ENCODE results near the gene CYSRT1. TPM values are rescaled to one million over a fixed set of nuclear protein-coding genes. Genes with fewer than 3 reads are reported as not detected.
A peak's percentile ranks its signal among the peaks of the same experiment; 100 is the strongest.

Gene CYSRT1
- total RNA-seq, 1 experiment from 2014 or later, result 1.7 TPM

- peak in 1 of 2 experiments; percentile 61 for DNase-seq
- Histone ChIP-seq H3K27me3 (no peaks in the 10 kb centered on the region), H3K4me3 (no peak overlapping the region), H3K4me1 (peaks cover 20% of the 10 kb centered on the region; the same call in 1 of the 2 replicates), H3K9me3 (replicated peaks) (no peaks in the 10 kb centered on the region), H3K36me3 (peaks cover 24% of the 10 kb centered on the region), H3K27ac (no peak overlapping the region)
Measured at GRCh38 chr9:137186385-137186784, 38.6 kb upstream of the CYSRT1 start.

- Histone ChIP-seq H3K36me3 (peaks cover 16% of the 10 kb centered on the region), H3K27me3 (no peaks in the 10 kb centered on the region), H3K4me1 (peaks cover 20% of the 10 kb centered on the region; the same call in 1 of the 2 replicates)
Measured at GRCh38 chr9:137187386-137187785, 37.6 kb upstream of the CYSRT1 start.

DNA sequence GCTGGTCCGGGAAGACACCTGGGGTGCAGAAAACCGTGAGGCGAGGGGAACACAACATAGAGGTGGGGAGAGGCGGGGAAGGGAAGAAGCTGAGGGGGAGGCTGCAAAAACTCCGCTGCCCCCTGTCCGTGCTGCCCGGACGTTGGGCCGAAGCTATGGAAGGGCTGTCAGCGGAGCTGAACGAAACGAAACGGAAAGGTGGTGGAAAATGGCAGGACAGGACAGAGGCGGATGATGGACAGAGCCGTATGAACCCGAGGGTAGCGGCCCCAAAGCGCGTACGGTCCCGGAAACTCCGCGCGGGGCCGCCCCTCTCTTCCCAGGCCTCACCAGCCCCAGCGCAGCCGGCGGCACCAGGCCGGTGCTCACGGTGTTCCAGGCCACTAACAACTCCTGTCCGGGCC is 36.9 kb upstream of the CYSRT1 start:
- no peaks in the 10 kb centered on the region for H3K27me3 ChIP-seq
- no peak for DNase-seq
- H3K4me1 ChIP-seq, result peaks cover 20% of the 10 kb centered on the region; the same call in 1 of the 2 replicates
- peak overlapping the region; percentile 94 for H3K4me3 ChIP-seq
- peak overlapping the region; percentile 50 for H3K27ac ChIP-seq
- H3K36me3 ChIP-seq, result peaks cover 10% of the 10 kb centered on the region; the same call in 1 of the 2 replicates
- no peaks in the 10 kb centered on the region for H3K9me3 ChIP-seq (replicated peaks)

More at GRCh38 chr9:137187386-137187785, 37.6 kb upstream of the CYSRT1 start:
- H3K27ac ChIP-seq, result no peak overlapping the region
- H3K4me3 ChIP-seq, result peak overlapping the region; percentile 94
- no peak for DNase-seq
- no peaks in the 10 kb centered on the region for H3K9me3 ChIP-seq (replicated peaks)

- peak; percentile 92 to 95 for DNase-seq
- Histone ChIP-seq H3K36me3 (peaks cover 5% of the 10 kb centered on the region; the same call in 1 of the 2 replicates), H3K4me3 (peak within 1 kb of the TSS; percentile 94), H3K4me1 (peaks cover 20% of the 10 kb centered on the region; the same call in 1 of the 2 replicates), H3K27ac (peak within 1 kb of the TSS; percentile 50), H3K9me3 (replicated peaks) (no peaks in the 10 kb centered on the region), H3K27me3 (no peaks in the 10 kb centered on the region)
Measured at GRCh38 chr9:137188490-137189296, 36.3 kb upstream of the CYSRT1 start, which contains the start of the genes ANAPC2 and SSNA1. Gene ANAPC2 (minus strand): TSS chr9:137188560. CDS start chr9:137188532, 28 bp downstream. Gene SSNA1 (plus strand): TSS chr9:137188676. CDS start chr9:137188727, 51 bp downstream.

GRCh38 chr9:137189297-137190295 is 35.4 kb upstream of the CYSRT1 start:
- no peak for DNase-seq
- Histone ChIP-seq H3K36me3 (peaks cover 5% of the 10 kb centered on the region; the same call in 1 of the 2 replicates), H3K27ac (peak overlapping the region; percentile 50; the same call in 1 of the 2 replicates), H3K27me3 (no peaks in the 10 kb centered on the region), H3K9me3 (replicated peaks) (no peaks in the 10 kb centered on the region), H3K4me3 (peak overlapping the region; percentile 94), H3K4me1 (peaks cover 23% of the 10 kb centered on the region; the same call in 1 of the 2 replicates)

- peaks cover 28% of the 10 kb centered on the region; the same call in 1 of the 2 replicates for H3K4me1 ChIP-seq
- H3K4me3 ChIP-seq, result no peak overlapping the region
- H3K27me3 ChIP-seq, result no peaks in the 10 kb centered on the region
- no peak overlapping the region for H3K27ac ChIP-seq
- DNase-seq, result peak in 1 of 2 experiments; percentile 54
- H3K9me3 ChIP-seq (replicated peaks), result no peaks in the 10 kb centered on the region
- peaks cover 5% of the 10 kb centered on the region; the same call in 1 of the 2 replicates for H3K36me3 ChIP-seq
Measured at GRCh38 chr9:137190315-137190856, 34.6 kb upstream of the CYSRT1 start.

DNA sequence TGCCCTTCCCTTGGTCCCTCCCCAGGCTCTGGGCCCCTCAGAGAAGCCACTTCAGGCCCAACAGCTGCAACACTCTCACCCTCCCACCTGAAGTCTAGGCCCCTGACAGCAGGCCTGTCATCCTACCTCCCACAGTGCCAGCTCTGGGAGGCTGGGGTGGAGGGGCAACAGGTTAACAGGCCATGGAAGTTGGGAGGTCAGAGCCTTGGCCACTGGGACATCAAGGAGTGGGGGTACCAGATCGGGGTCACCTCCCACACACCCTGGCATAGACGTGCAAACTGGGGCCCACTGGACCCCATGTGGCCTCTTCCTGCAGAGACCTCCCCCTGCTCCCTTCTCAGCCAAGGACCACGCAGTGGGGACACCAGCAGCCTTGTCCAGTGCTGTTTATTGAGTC is 33.7 kb upstream of the CYSRT1 start:
- no peaks in the 10 kb centered on the region for H3K27me3 ChIP-seq
- no peaks in the 10 kb centered on the region for H3K9me3 ChIP-seq (replicated peaks)
- no peak overlapping the region for H3K27ac ChIP-seq
- peaks cover 5% of the 10 kb centered on the region; the same call in 1 of the 2 replicates for H3K36me3 ChIP-seq
- peaks cover 28% of the 10 kb centered on the region; the same call in 1 of the 2 replicates for H3K4me1 ChIP-seq
- no peak overlapping the region for H3K4me3 ChIP-seq
- DNase-seq, result no peak

GRCh38 chr9:137191691-137192447 is 33.1 kb upstream of the CYSRT1 start:
- H3K27me3 ChIP-seq, result no peaks in the 10 kb centered on the region
- no peaks in the 10 kb centered on the region for H3K9me3 ChIP-seq (replicated peaks)
- peaks cover 22% of the 10 kb centered on the region; the same call in 1 of the 2 replicates for H3K4me1 ChIP-seq
- H3K27ac ChIP-seq, result no peak overlapping the region
- peaks cover 5% of the 10 kb centered on the region; the same call in 1 of the 2 replicates for H3K36me3 ChIP-seq
- DNase-seq, result no peak
- H3K4me3 ChIP-seq, result no peak overlapping the region

GRCh38 chr9:137192448-137192780 is 32.6 kb upstream of the CYSRT1 start:
- Histone ChIP-seq H3K36me3 (peaks cover 5% of the 10 kb centered on the region; the same call in 1 of the 2 replicates), H3K27ac (no peak overlapping the region), H3K9me3 (replicated peaks) (no peaks in the 10 kb centered on the region), H3K27me3 (no peaks in the 10 kb centered on the region), H3K4me3 (no peak overlapping the region), H3K4me1 (peaks cover 17% of the 10 kb centered on the region; the same call in 1 of the 2 replicates)
- no peak for DNase-seq

DNA sequence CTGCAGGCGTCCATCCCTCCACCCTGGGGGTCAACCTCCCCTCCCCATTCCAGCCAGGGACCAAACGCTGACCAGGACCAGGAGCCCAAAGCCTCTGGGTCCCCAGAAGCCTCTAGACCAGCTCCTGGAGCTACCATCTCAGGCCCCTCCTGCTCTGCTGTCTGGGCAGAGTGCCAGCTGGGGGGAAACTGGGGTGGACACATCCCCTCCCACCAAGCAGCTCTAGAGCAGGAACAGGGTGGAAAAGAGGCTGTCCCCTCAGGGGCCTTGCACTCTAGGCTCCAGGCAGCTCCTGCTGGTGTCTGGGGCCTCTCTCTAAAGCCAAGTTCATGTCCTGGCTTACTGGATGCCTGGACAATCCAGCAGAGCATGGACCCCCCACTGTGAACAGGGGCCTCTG is 32.1 kb upstream of the CYSRT1 start:
- H3K27me3 ChIP-seq, result no peaks in the 10 kb centered on the region
- no peak overlapping the region for H3K4me3 ChIP-seq
- H3K9me3 ChIP-seq (replicated peaks), result no peaks in the 10 kb centered on the region
- peaks cover 5% of the 10 kb centered on the region; the same call in 1 of the 2 replicates for H3K36me3 ChIP-seq
- H3K4me1 ChIP-seq, result peaks cover 15% of the 10 kb centered on the region; the same call in 1 of the 2 replicates
- no peak for DNase-seq
- no peak overlapping the region for H3K27ac ChIP-seq

GRCh38 chr9:137193771-137194170 is 31.2 kb upstream of the CYSRT1 start:
- DNase-seq, result no peak
- peaks cover 5% of the 10 kb centered on the region; the same call in 1 of the 2 replicates for H3K36me3 ChIP-seq
- peaks cover 21% of the 10 kb centered on the region for H3K4me1 ChIP-seq
- no peaks in the 10 kb centered on the region for H3K27me3 ChIP-seq
- H3K27ac ChIP-seq, result no peak overlapping the region
- no peak overlapping the region for H3K4me3 ChIP-seq
- no peaks in the 10 kb centered on the region for H3K9me3 ChIP-seq (replicated peaks)

GRCh38 chr9:137194388-137194787 is 30.6 kb upstream of the CYSRT1 start:
- H3K4me3 ChIP-seq, result no peak overlapping the region
- peaks cover 5% of the 10 kb centered on the region; the same call in 1 of the 2 replicates for H3K36me3 ChIP-seq
- no peak for DNase-seq
- no peak overlapping the region for H3K27ac ChIP-seq
- H3K4me1 ChIP-seq, result peaks cover 24% of the 10 kb centered on the region
- no peaks in the 10 kb centered on the region for H3K9me3 ChIP-seq (replicated peaks)
- H3K27me3 ChIP-seq, result no peaks in the 10 kb centered on the region

DNA sequence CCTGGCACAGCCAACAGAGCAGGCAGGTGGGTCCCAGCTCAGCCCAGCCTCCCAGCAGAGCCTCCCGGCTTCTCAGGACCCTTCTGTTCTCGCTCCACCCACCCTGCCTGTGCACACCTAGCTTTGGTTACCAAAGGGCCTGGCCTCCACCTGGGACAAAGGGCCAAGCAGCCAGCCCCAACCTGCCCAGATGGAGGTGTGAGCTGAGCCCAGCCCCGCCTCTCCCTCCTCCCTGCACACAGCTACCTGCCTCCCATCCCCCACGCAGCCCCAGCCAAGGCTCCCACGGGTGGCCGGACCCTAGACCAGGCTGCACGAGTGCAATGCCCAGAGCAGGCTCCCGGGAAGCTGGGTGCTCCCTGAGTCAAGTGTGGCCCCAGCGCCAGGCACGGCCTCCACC is 30.1 kb upstream of the CYSRT1 start:
- Histone ChIP-seq H3K4me1 (peaks cover 20% of the 10 kb centered on the region), H3K27me3 (no peaks in the 10 kb centered on the region), H3K27ac (no peak overlapping the region), H3K9me3 (replicated peaks) (no peaks in the 10 kb centered on the region), H3K36me3 (peaks cover 4% of the 10 kb centered on the region; the same call in 1 of the 2 replicates), H3K4me3 (no peak overlapping the region)
- no peak for DNase-seq

Measured in SJCRH30 (cell line).